SK-N-SH (cell line): ENCODE results near the gene PLA2G4E. TPM values are rescaled to one million over a fixed set of nuclear protein-coding genes. Genes with fewer than 3 reads are reported as not detected.

ENCODE experiments used
- polyA plus RNA-seq, 3 experiments: library from polyadenylated mRNA; depleted of rRNA; stranded (reverse); fragments of >200 nt; gene quantifications; 2 replicates each; pipeline ENCODE4 v1.2.3, GENCODE V29; 2012

PLA2G4E gene
- polyA plus RNA-seq, 1 of the 3 experiments (the other 2 are of a cell fraction): not detected

Other genes with a start within 250 kb of the PLA2G4E start
- 5.2 and 6.7 TPM in 2 replicates for gene MAPKBP1, start 246.6 kb downstream of the PLA2G4E start, polyA plus RNA-seq (2012; rRNA removed)
- 6.5 and 6.8 TPM in 2 replicates for gene JMJD7, start 192.9 kb downstream of the PLA2G4E start, polyA plus RNA-seq (2012; rRNA removed)
- 5.3 and 6.1 TPM in 2 replicates for gene PLA2G4B, start 182.2 kb downstream of the PLA2G4E start, polyA plus RNA-seq (2012; rRNA removed)
- 0.23 TPM in 2 replicates for gene SPTBN5, start 127.0 kb downstream of the PLA2G4E start, polyA plus RNA-seq (2012; rRNA removed)
- 16.9 and 17.5 TPM in 2 replicates for gene EHD4, start 48.5 kb downstream of the PLA2G4E start, polyA plus RNA-seq (2012; rRNA removed)
- not detected in 2 replicates for gene PLA2G4D, start 73.5 kb upstream of the PLA2G4E start, polyA plus RNA-seq (2012; rRNA removed)
- not detected in 2 replicates for gene PLA2G4F, start 135.6 kb upstream of the PLA2G4E start, polyA plus RNA-seq (2012; rRNA removed)
- 61.1 and 68.4 TPM in 2 replicates for gene VPS39, start 187.3 kb upstream of the PLA2G4E start, polyA plus RNA-seq (2012; rRNA removed)